Natural killer cell (primary cell): ENCODE data around the gene PANX2. TPM values are rescaled to one million over a fixed set of nuclear protein-coding genes. Genes with fewer than 3 reads are reported as not detected.

Experiments used
- ATAC-seq, 3 donors: fragments of 150-1000 bp in 2 of 3; fragments of 200-7000 bp in 1 of 3; cut with Tn5 transposase; 1 replicate in 1 of 3; 2 replicates in 2 of 3; pipeline ENCODE4 v1.10.0; 2021; ENCODE audit warnings: mild to moderate bottlenecking in 2 of 3, moderate library complexity in 2 of 3
- DNase-seq, 2 donors: peaks; one replicate each; pipeline versions ENCODE4 v3.0.0 to v3.0.0-alpha.2; 2013 to 2021; ENCODE audit warnings: mixed read lengths in 1 of 2
- H3K27ac ChIP-seq: one replicate; pipeline ENCODE4 v1.5.1; 2013; ENCODE audit warnings: mild to moderate bottlenecking, low read length
- H3K27me3 ChIP-seq: one replicate; pipeline ENCODE4 v1.6.1; 2013; ENCODE audit warnings: low read length; ENCODE audit not compliant: control insufficient read depth, insufficient read depth
- H3K36me3 ChIP-seq: one replicate; pipeline ENCODE4 v1.6.1; 2013; ENCODE audit warnings: low read length; ENCODE audit not compliant: control insufficient read depth, insufficient read depth
- H3K4me1 ChIP-seq: one replicate; pipeline ENCODE4 v1.6.1; 2013; ENCODE audit warnings: low read length; ENCODE audit not compliant: control insufficient read depth, insufficient read depth
- H3K4me3 ChIP-seq: one replicate; pipeline ENCODE4 v1.5.1; 2013; ENCODE audit warnings: low read length
- H3K9me3 ChIP-seq: one replicate; pipeline ENCODE4 v1.6.1; 2013; ENCODE audit warnings: low read length; ENCODE audit not compliant: control insufficient read depth, insufficient read depth
- H3K27ac Mint-ChIP-seq, 2 donors: one replicate each; pipeline ENCODE4 v1.8.0; 2022; ENCODE audit warnings: mild to moderate bottlenecking in 2 of 2, mixed read lengths in 2 of 2, moderate library complexity in 1 of 2
- H3K27me3 Mint-ChIP-seq, 2 donors: one replicate each; pipeline ENCODE4 v1.8.0; 2022; ENCODE audit warnings: low read depth in 2 of 2, mixed read lengths in 2 of 2
- H3K36me3 Mint-ChIP-seq: one replicate; pipeline ENCODE4 v1.8.0; 2022; ENCODE audit warnings: mixed read lengths
- H3K4me1 Mint-ChIP-seq, 2 donors: one replicate each; pipeline ENCODE4 v1.8.0; 2022; ENCODE audit warnings: mixed read lengths in 2 of 2
- H3K4me3 Mint-ChIP-seq: one replicate; pipeline ENCODE4 v1.8.0; 2022; ENCODE audit warnings: mild to moderate bottlenecking, moderate library complexity, mixed read lengths
- H3K9me3 Mint-ChIP-seq, 2 donors: one replicate each; pipeline ENCODE4 v1.8.0; 2022; ENCODE audit warnings: mixed read lengths in 2 of 2
- WGBS: methylation state at CpG from one replicate; pipeline ENCODE4 v1.1.7; 2013; ENCODE audit warnings: missing lambda C conversion rate; ENCODE audit not compliant: insufficient coverage; 5-methylcytosine and 5-hydroxymethylcytosine counted together
- intact Hi-C: fragments of 100-400 bp; cut with micrococcal nuclease; formaldehyde crosslinking; loops from one replicate; pipeline ENCODE4 v1.14.2; 2022
- total RNA-seq, 4 donors: library from RNA; stranded (reverse); fragments of 120-200 nt in 1 of 4; gene quantifications; one replicate each; pipeline versions ENCODE4 v1.2.3 to v1.2.4, GENCODE V29; 2013 to 2022
- TF ChIP-seq, protein P1 (sequence below): fragments of 200-600 bp; IDR thresholded peaks from one replicate; pipeline ENCODE4 v1.8.0; 2022; ENCODE audit warnings: antibody characterized with exemption

The PANX2 gene
- total RNA-seq, 3 donors from 2014 or later (not counting 1 experiment from before 2014, with no cell fraction given): 0.16 to 3.4 (median 0.27) TPM

GRCh38 chr22:50143096-50143495, 27.4 kb upstream of the PANX2 start:
- no peak overlapping the region for H3K27ac Mint-ChIP-seq
- TF ChIP-seq, protein P1, sequence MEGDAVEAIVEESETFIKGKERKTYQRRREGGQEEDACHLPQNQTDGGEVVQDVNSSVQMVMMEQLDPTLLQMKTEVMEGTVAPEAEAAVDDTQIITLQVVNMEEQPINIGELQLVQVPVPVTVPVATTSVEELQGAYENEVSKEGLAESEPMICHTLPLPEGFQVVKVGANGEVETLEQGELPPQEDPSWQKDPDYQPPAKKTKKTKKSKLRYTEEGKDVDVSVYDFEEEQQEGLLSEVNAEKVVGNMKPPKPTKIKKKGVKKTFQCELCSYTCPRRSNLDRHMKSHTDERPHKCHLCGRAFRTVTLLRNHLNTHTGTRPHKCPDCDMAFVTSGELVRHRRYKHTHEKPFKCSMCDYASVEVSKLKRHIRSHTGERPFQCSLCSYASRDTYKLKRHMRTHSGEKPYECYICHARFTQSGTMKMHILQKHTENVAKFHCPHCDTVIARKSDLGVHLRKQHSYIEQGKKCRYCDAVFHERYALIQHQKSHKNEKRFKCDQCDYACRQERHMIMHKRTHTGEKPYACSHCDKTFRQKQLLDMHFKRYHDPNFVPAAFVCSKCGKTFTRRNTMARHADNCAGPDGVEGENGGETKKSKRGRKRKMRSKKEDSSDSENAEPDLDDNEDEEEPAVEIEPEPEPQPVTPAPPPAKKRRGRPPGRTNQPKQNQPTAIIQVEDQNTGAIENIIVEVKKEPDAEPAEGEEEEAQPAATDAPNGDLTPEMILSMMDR: no peak
- Histone ChIP-seq H3K27ac (no peak overlapping the region), H3K9me3 (no peaks in the 10 kb centered on the region), H3K4me3 (no peak overlapping the region), H3K4me1 (peaks cover 4% of the 10 kb centered on the region), H3K36me3 (no peaks in the 10 kb centered on the region), H3K27me3 (no peaks in the 10 kb centered on the region)
- no peaks in the 10 kb centered on the region for H3K36me3 Mint-ChIP-seq
- intact Hi-C loops: no loop called here
- no peaks in the 10 kb centered on the region for H3K9me3 Mint-ChIP-seq
- 88% methylated on average over 7 of the region's 7 CpGs for WGBS
- ATAC-seq (no peak), DNase-seq (no peak)
- H3K4me1 Mint-ChIP-seq: peaks cover 0 to 5% of the 10 kb centered on the region in 2 donors
- H3K4me3 Mint-ChIP-seq: no peak overlapping the region
- peaks cover 0 to 8% of the 10 kb centered on the region in 2 donors for H3K27me3 Mint-ChIP-seq

- peaks cover 0 to 8% of the 10 kb centered on the region in 2 donors for H3K27me3 Mint-ChIP-seq
- no peaks in the 10 kb centered on the region for H3K27me3 ChIP-seq
- peaks cover 5% of the 10 kb centered on the region for H3K4me1 ChIP-seq
- ATAC-seq (no peak), DNase-seq (no peak)
- H3K9me3 ChIP-seq: no peaks in the 10 kb centered on the region
- H3K4me3 Mint-ChIP-seq: no peak overlapping the region
- no peaks in the 10 kb centered on the region for H3K9me3 Mint-ChIP-seq
- no peak overlapping the region for H3K27ac ChIP-seq
- WGBS: 87% methylated on average over 16 of the region's 18 CpGs
- intact Hi-C loops: no loop called here
- H3K36me3 Mint-ChIP-seq: no peaks in the 10 kb centered on the region
- H3K27ac Mint-ChIP-seq: no peak overlapping the region
- TF ChIP-seq, protein P1: no peak
- no peaks in the 10 kb centered on the region for H3K36me3 ChIP-seq
- H3K4me1 Mint-ChIP-seq: peaks cover 0 to 6% of the 10 kb centered on the region in 2 donors
- no peak overlapping the region for H3K4me3 ChIP-seq
Measured at GRCh38 chr22:50144005-50144614, 26.4 kb upstream of the PANX2 start.

GRCh38 chr22:50145721-50146438, 24.7 kb upstream of the PANX2 start:
- intact Hi-C loops: loop anchor here (5.0 kb wide), 1 partner anchor 46 kb away; no protein-coding TSS in a partner anchor
- H3K36me3 Mint-ChIP-seq: no peaks in the 10 kb centered on the region
- TF ChIP-seq, protein P1: no peak
- no peak overlapping the region for H3K4me3 ChIP-seq
- H3K27ac ChIP-seq: no peak overlapping the region
- H3K9me3 Mint-ChIP-seq: no peaks in the 10 kb centered on the region
- no peak overlapping the region for H3K4me3 Mint-ChIP-seq
- no peak overlapping the region for H3K27ac Mint-ChIP-seq
- H3K27me3 Mint-ChIP-seq: peaks cover 0 to 8% of the 10 kb centered on the region in 2 donors
- ATAC-seq (no peak), DNase-seq (no peak)
- H3K27me3 ChIP-seq: no peaks in the 10 kb centered on the region
- H3K9me3 ChIP-seq: no peaks in the 10 kb centered on the region
- no peaks in the 10 kb centered on the region for H3K36me3 ChIP-seq
- H3K4me1 ChIP-seq: peaks cover 11% of the 10 kb centered on the region
- peaks cover 0 to 10% of the 10 kb centered on the region in 2 donors for H3K4me1 Mint-ChIP-seq
- WGBS: 86% methylated on average over 25 of the region's 25 CpGs
